Activated CD8-positive, alpha-beta T cell treated with anti-CD3 and anti-CD28 coated beads for 36 hours (primary cell): ENCODE data around the gene TMEM121. TPM values are rescaled to one million over a fixed set of nuclear protein-coding genes. Genes with fewer than 3 reads are reported as not detected.

ENCODE experiments used
- ATAC-seq: fragments of 200-7000 bp; cut with Tn5 transposase; one replicate; pipeline ENCODE4 v1.10.0; 2021; ENCODE audit warnings: mild to moderate bottlenecking, moderate library complexity
- CTCF ChIA-PET: fragments of 350-600 bp; sonication (Branson Sonifier 250); formaldehyde crosslinking; loops from one replicate; lab custom pipeline; 2021; ENCODE audit warnings: antibody characterized with exemption; lab: Charles Lee
- POLR2A ChIA-PET: fragments of 350-600 bp; sonication (Branson Sonifier 250); formaldehyde crosslinking; loops from one replicate; lab custom pipeline; 2021; ENCODE audit warnings: antibody characterized with exemption; lab: Charles Lee
- DNase-seq: peaks from one replicate; pipeline ENCODE4 v3.0.0-alpha.2; 2020
- H3K27ac Mint-ChIP-seq: one replicate; pipeline ENCODE4 v1.8.0; 2021; ENCODE audit warnings: mild to moderate bottlenecking, mixed read lengths
- H3K27me3 Mint-ChIP-seq: one replicate; pipeline ENCODE4 v1.8.0; 2021; ENCODE audit warnings: mixed read lengths
- H3K36me3 Mint-ChIP-seq: one replicate; pipeline ENCODE4 v1.8.0; 2021; ENCODE audit warnings: low read depth, mixed read lengths
- H3K4me1 Mint-ChIP-seq: one replicate; pipeline ENCODE4 v1.8.0; 2021; ENCODE audit warnings: low read depth, mixed read lengths
- H3K4me3 Mint-ChIP-seq: one replicate; pipeline ENCODE4 v1.8.0; 2021; ENCODE audit warnings: mild to moderate bottlenecking, moderate library complexity, mixed read lengths
- H3K9me3 Mint-ChIP-seq: one replicate; pipeline ENCODE4 v1.8.0; 2021; ENCODE audit warnings: mixed read lengths
- CTCF ChIP-seq: fragments of 200-600 bp; IDR thresholded peaks from one replicate; pipeline ENCODE4 v1.8.0; 2022; ENCODE audit warnings: antibody characterized with exemption, mild to moderate bottlenecking
- intact Hi-C: fragments of 100-400 bp; cut with micrococcal nuclease; formaldehyde crosslinking; loops from one replicate; pipeline ENCODE4 v1.10.0; 2022
- total RNA-seq, 2 experiments: library from RNA; stranded (reverse); gene quantifications; one replicate each; pipeline ENCODE4 v1.2.3, GENCODE V29; 2021

TMEM121 gene
- total RNA-seq, 2 experiments from 2014 or later = 12.0 to 12.1 TPM

- peak; percentile 77 for ATAC-seq
- Mint-ChIP-seq H3K27me3 (no peaks in the 10 kb centered on the region), H3K4me3 (peak within 1 kb of the TSS; percentile 77), H3K9me3 (no peaks in the 10 kb centered on the region), H3K4me1 (peaks cover 24% of the 10 kb centered on the region), H3K27ac (peak within 1 kb of the TSS; percentile 90), H3K36me3 (no peaks in the 10 kb centered on the region)
- ChIA-PET CTCF (interaction anchor here (1.0 to 4.3 kb wide), 21 partner anchors 9 to 672 kb away, joined by 3 to 84 read pairs (median 5); partner anchors contain the start of genes BRF1 and BTBD6), POLR2A (interaction anchor here (1.0 to 3.3 kb wide), 6 partner anchors 9 to 119 kb away, joined by 3 to 24 read pairs (median 3); no protein-coding TSS in a partner anchor)
- DNase-seq = peak; percentile 100
- peak; percentile 84 for TF ChIP-seq CTCF
- intact Hi-C loops = no loop called here
Observed at GRCh38 chr14:105490572-105491365, 35.6 kb upstream of the TMEM121 start, which contains the start of gene TEDC1. Gene TEDC1, plus strand, starts transcription at chr14:105491246. Its CDS starts 130 bp downstream, at chr14:105491376.

DNA sequence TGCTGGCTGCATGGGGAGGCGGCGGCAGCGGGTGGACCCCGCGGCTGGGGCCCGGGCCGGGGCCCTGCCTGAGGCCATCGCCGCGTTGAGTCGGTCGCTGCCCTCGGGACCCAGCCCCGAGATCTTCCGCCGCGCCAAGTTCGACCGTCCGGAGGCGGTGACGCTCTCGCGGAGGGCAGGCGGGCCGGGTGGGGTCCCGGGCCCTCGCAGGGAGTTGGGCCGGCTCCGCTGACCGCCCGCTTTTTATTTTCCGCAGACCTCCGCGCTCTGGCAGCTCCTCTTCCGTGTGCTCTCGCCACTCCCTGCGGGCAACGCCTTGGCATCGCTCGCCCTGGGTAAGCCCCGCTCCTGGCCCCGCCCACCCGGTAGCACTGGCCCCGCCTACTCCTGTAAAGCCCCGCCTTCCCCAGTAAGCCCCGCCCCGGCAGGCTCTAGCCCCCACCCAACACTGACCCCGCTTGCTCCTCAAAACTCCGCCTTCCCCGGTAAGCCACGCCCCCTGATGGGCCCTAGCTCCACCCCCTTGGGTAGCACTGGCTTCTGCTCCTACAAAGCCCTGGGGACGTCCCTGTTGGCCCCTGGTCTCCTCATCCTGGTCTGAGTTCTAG lies 34.9 kb upstream of the TMEM121 start:
- CTCF ChIA-PET = interaction anchor here (0.7 to 4.3 kb wide), 6 partner anchors 9 to 121 kb away, joined by 3 to 80 read pairs (median 4); no protein-coding TSS in a partner anchor
- Mint-ChIP-seq H3K4me1 (peaks cover 20% of the 10 kb centered on the region), H3K27me3 (no peaks in the 10 kb centered on the region), H3K4me3 (peak overlapping the region; percentile 77), H3K27ac (peak overlapping the region; percentile 90), H3K9me3 (no peaks in the 10 kb centered on the region), H3K36me3 (no peaks in the 10 kb centered on the region)
- DNase-seq (peak; percentile 94), ATAC-seq (peak; percentile 38)
- TF ChIP-seq CTCF = no peak
- intact Hi-C loops = no loop called here
- POLR2A ChIA-PET = interaction anchor here (0.7 to 3.3 kb wide), 5 partner anchors 10 to 116 kb away, joined by 3 to 24 read pairs (median 3); no protein-coding TSS in a partner anchor

DNA sequence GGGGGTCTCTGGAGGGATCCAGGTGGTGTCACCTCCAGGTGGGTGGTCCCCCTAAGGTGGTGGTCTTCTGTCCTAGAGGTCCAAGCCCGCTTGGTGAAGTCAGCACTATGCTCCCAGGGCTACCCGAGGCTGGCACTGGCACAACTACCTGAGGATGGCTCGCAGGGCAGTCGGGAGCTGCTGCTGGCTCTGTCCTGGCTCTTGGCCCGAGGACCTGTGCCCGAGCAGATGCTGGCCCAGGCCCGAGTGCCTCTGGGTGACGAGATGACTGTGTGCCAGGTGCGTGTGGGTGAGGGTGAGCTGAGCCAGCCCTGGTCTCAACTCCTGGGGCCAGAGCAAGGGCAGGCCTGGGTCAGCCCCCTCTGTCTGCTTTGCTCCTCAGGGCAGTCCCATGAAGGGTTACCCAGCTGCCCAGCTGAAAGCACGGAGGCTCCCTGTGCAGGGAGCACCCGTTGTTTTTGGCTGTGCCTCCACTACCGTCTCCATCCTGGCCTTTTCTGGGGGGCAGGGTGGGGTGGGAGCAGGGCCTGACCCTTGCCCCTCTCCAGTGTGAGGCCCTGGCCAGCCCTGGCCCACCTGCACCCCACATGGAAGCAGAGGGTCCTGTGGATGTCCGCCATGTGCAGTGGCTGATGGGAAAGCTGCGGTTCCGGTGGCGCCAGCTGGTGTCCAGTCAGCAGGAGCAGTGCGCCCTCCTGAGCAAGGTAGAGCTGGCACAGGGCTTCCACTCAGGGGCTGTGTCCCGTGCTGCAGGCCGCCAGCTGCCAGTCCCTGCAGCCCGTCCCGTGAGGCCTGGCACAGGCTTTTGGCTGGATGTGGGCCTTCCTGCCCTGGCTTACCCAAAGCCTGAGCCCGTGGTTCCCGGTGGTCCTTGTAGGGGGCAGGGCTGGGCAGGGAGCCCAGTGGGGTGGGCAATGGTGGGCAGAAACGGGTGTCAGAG lies 34.1 kb upstream of the TMEM121 start:
- intact Hi-C loops = no loop called here
- H3K27me3 Mint-ChIP-seq = no peaks in the 10 kb centered on the region
- peaks cover 17% of the 10 kb centered on the region for H3K4me1 Mint-ChIP-seq
- DNase-seq = no peak
- H3K9me3 Mint-ChIP-seq = no peaks in the 10 kb centered on the region
- POLR2A ChIA-PET = interaction anchor here (0.7 to 3.3 kb wide), 7 partner anchors 9 to 117 kb away, joined by 3 to 24 read pairs (median 3); no protein-coding TSS in a partner anchor
- no peak for TF ChIP-seq CTCF
- no peaks in the 10 kb centered on the region for H3K36me3 Mint-ChIP-seq
- peak overlapping the region; percentile 77 for H3K4me3 Mint-ChIP-seq
- peak overlapping the region; percentile 85 for H3K27ac Mint-ChIP-seq
- CTCF ChIA-PET = interaction anchor here (0.7 to 4.3 kb wide), 7 partner anchors 8 to 121 kb away, joined by 3 to 80 read pairs (median 3); no protein-coding TSS in a partner anchor
- no peak for ATAC-seq

GRCh38 chr14:105492971-105493871 lies 33.2 kb upstream of the TMEM121 start:
- Mint-ChIP-seq H3K9me3 (no peaks in the 10 kb centered on the region), H3K27me3 (no peaks in the 10 kb centered on the region), H3K36me3 (no peaks in the 10 kb centered on the region), H3K4me1 (peaks cover 14% of the 10 kb centered on the region), H3K4me3 (no peak overlapping the region), H3K27ac (no peak overlapping the region)
- intact Hi-C loops = no loop called here
- DNase-seq (no peak), ATAC-seq (no peak)
- TF ChIP-seq CTCF = no peak
- POLR2A ChIA-PET = interaction anchor here (0.7 kb wide), 1 partner anchor 18 kb away, joined by 4 read pairs; no protein-coding TSS in a partner anchor
- CTCF ChIA-PET = interaction anchor here (1.1 to 4.3 kb wide), 4 partner anchors 12 to 122 kb away, joined by 3 to 80 read pairs (median 6); no protein-coding TSS in a partner anchor
